GM12874 (cell line): ENCODE data around the gene MYOM1.

ENCODE experiments used
- CTCF ChIP-seq: IDR thresholded peaks from 2 replicates; pipeline ENCODE4 v1.5.1; 2011; ENCODE audit warnings: low read depth, mild to moderate bottlenecking, control low read depth, low read length, moderate library complexity; ENCODE audit not compliant: insufficient read depth

MYOM1 gene

GRCh38 chr18:3139406-3139805, 80.4 kb downstream of the MYOM1 start:
- no peak for TF ChIP-seq CTCF

GRCh38 chr18:3138274-3138975, 81.3 kb downstream of the MYOM1 start:
- no peak for TF ChIP-seq CTCF

GRCh38 chr18:3135536-3135935, 84.2 kb downstream of the MYOM1 start:
- no peak for TF ChIP-seq CTCF

GRCh38 chr18:3132700-3133099, 87.1 kb downstream of the MYOM1 start:
- no peak for TF ChIP-seq CTCF

- no peak for TF ChIP-seq CTCF
Observed at GRCh38 chr18:3130344-3130743, 89.4 kb downstream of the MYOM1 start.

- TF ChIP-seq CTCF = peak; percentile 92
Observed at GRCh38 chr18:3129053-3129864, 90.5 kb downstream of the MYOM1 start.

GRCh38 chr18:3126457-3127097, 93.2 kb downstream of the MYOM1 start:
- TF ChIP-seq CTCF = no peak
